NCI-H524 (cell line): Measurements from ENCODE around the gene RAE1.
A peak's percentile ranks its signal among the peaks of the same experiment; 100 is the strongest.

Experiments
- DNase-seq, 2 experiments: peaks; one replicate each; lab custom pipeline; 2025; lab: John Stamatoyannopoulos, UW

The RAE1 gene

GRCh38 chr20:57388953-57389694, 38.1 kb downstream of the RAE1 start:
- DNase-seq, result no peak

DNA sequence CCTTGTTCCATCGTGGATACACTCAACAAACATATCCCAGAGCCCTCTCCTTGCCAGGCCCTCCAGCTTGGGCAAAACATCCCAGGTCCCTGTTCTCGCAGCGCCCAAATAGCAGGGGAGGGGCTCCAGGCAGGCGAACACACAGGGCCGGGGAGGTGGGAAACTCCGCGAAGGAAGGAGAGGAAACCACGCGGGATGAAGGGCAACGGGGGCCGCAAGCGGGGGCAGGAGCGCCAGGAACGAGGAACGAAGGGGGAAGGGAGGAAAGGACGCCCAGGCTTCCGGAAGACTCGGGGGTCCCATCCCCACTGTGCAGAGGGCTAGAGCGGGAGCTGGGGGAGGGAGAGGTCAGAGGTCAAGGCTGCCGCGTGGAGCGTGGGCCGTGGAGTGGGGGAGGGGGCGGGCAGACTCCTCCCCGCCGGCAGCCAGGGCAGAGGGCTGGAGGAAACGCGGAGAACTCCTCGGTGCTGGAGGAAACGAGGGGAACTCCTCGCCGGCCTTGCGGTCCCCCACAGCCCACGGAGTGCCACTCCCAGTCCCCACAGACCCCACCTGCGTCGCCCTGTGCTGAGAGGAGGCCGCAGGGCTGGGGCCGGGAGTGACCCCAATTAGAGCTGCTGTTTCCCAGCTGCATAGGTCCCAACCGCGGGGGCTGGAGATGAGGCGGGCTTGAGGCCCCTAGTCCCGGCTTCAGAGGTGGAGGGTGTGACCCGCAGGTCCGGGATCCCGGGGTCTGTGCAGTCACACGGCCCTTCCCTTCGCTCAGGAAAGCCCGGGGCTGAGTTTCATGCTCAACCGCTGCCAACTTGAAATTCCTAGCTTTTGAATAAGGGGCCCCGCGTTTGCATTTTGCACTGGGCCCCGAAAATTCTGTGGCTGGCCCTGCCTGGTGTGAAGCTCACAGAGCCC, 38.9 kb downstream of the RAE1 start:
- DNase-seq, result no peak

- DNase-seq, result peak; percentile 27 to 63
Observed at GRCh38 chr20:57390604-57391438, 39.8 kb downstream of the RAE1 start, which contains the start of gene RBM38. TSS of gene RBM38 (plus strand) at chr20:57391396. CDS start at chr20:57391582, 186 bp downstream.

- no peak for DNase-seq
Observed at GRCh38 chr20:57391439-57392301, 40.6 kb downstream of the RAE1 start.

GRCh38 chr20:57392512-57393271, 41.6 kb downstream of the RAE1 start:
- DNase-seq, result no peak

DNA sequence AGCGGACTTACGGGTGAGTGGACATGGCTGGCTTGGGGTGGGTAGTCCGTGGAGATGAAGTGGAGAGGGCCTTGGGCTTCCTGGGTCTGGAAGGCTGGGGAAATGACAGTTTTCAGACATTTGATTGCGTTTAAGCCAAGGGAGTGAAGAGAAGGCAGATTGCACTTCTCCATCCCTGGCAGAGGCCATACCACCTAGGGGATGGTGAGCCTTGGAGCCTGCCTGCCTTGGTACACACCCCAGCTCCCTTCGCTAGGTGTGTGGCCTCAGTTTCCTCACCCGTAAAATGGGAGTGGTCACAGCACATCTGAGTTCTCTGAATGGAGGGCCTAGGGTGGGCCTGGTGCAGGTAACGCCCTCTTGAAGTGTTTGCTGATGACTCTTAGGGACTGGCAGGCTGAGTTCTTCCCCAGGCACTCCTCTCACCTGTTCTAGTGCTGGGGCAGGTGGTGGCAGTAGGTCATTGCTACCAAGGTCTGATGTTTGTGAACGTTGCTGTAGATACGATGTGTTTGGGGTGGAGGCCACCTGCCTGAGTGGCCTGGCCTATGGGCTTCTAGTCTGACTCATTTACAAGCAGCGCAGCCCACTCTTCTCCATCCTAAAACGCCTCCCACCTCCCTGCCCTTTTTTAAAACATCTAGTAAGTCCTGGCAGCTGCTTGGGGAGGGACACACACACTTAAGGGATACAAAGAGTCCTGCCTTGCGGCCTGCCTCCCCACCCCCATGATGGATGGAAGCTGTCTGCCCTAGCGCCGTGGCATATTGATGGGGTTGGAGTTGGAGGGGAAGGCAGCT, 42.5 kb downstream of the RAE1 start:
- DNase-seq, result no peak

DNA sequence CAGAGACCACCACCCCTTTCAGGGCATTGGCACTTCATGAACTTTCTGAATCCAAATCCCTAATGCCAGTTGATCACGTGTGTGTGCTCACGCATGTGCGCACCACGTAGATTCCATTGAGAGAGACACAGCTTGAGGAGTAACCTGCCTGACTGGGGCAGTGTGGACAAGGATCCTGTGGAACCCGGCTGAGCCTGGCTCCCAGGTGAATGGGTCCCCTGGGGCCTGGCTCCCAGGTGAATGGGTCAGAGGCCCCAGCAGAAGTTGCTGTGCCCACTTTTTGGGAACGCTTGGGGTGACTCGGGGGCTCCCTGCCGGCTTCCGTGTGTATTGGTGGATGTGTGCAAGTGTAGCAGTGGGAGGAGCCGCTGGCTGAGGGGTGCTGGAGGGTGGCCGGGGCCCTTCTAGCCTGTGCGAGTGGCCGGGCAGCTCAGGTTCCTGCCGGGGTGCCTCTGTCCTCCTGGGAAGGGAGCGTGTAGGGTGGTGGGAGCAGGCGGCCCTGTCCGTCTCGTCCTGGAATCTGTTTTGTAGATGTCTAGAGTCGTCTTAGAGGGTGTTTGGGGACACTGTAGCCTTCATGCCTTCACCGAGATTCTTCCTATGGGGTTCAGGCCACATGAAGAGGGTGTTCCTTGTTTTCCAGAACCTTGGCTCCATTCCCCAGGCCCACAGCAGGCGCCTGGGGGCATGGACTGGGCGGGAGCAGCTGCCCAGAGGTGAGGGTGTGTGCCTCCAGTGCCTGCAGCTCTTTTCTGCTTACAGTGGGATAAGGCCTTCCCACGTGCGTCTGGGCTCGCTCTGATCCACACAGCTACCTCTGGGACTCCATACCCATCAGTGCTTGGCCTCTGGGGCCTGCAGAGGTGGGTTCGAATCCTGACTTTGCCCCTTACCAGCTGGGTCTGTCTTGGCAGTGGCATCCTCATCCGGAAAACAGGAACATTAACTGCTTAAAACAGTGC, 43.3 kb downstream of the RAE1 start:
- DNase-seq, result no peak

GRCh38 chr20:57395111-57395966, 44.3 kb downstream of the RAE1 start:
- no peak for DNase-seq

GRCh38 chr20:57396212-57396983, 45.3 kb downstream of the RAE1 start:
- DNase-seq, result no peak

- DNase-seq, result no peak
Observed at GRCh38 chr20:57396984-57397692, 46.1 kb downstream of the RAE1 start.

GRCh38 chr20:57397693-57398108, 46.6 kb downstream of the RAE1 start:
- no peak for DNase-seq

- no peak for DNase-seq
Observed at GRCh38 chr20:57398231-57398821, 47.3 kb downstream of the RAE1 start.

DNA sequence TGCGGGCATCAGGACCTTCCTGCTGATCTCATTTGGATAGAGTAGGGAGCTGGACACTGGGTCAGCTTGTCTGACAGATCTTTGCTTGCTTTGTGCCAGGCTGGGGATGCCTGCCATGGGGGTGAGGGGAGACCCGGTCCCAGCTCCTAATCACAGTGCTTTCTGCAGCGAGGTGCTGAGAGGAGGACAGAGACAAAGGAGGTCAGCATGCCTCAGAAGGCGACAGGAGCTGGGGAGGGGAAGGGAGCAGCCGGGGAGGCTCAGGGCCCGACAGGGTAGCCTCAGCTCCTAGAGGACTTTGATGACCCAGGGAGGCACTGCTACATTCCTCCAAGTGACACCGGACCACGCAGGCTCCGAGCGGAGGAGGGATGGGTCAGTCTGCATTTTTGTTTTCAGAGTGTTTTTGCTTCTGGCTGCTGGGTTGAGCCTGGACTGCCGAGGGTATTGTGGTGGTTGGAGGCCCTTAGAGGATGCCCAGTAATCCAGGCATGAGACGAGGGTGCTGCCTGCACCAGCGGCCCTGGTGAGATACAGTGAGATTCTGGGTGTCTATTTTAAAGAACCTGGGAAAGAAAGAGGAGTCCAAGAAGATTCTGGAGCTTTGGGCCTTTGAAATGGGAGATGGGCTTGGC, 48.0 kb downstream of the RAE1 start:
- DNase-seq, result no peak

DNA sequence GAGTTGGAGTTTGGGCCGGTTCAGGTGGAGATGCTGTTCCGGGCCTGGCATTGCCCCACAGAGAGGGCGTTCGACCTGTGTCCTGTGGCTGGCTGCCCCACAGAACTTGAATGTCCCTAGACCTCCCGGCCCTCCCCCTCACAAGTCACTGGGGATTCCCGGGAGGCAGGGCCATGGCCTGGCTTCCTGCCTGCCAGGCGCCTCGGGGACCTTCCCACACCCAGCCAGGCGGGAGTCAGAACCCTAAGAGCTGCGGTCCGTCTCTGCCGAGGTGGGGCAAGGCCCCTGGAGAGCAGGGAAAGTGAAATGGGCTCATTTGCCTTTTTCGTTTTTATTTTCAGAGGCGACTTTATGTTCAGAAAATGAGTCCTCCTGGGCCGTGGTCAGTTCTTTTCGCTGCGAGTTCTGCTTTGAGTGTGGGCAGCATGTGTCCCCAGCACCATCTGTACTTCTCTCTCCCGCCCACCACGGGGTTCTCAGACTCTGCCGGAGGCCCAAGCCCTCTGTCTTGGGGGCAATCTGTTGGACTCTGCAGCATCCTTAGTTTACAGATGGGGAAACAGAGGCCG, 48.6 kb downstream of the RAE1 start:
- no peak for DNase-seq

GRCh38 chr20:57400231-57400701, 49.2 kb downstream of the RAE1 start:
- DNase-seq, result no peak
